H1 (cell line): ENCODE measurements around the gene CTBP2.

Source experiments
- CHD1 ChIP-seq: IDR thresholded peaks from 2 replicates; pipeline ENCODE4 v1.6.1; 2012; ENCODE audit warnings: low read depth, low read length, improper control_type of control experiment
- CREB1 ChIP-seq: IDR thresholded peaks from 2 replicates; pipeline ENCODE4 v1.6.1; 2012; ENCODE audit warnings: inconsistent platforms
- EP300 ChIP-seq, 2 experiments: IDR thresholded peaks; 1 replicate in 1 of 2; 2 replicates in 1 of 2; pipeline ENCODE4 v1.6.1; 2011 to 2012; ENCODE audit warnings: low read depth in 2 of 2, low read length in 2 of 2, mild to moderate bottlenecking in 2 of 2, borderline replicate concordance in 1 of 2, inconsistent platforms in 1 of 2, moderate library complexity in 1 of 2
- EZH2 ChIP-seq: fragments of 200-600 bp; sonication (generic); IDR thresholded peaks from 2 replicates; pipeline ENCODE4 v1.7.1; 2012; ENCODE audit warnings: low read depth, mild to moderate bottlenecking, moderate library complexity, low read length, inconsistent platforms; ENCODE audit not compliant: severe bottlenecking
- POLR2A ChIP-seq, 2 experiments: IDR thresholded peaks; 1 replicate in 1 of 2; 2 replicates in 1 of 2; pipeline ENCODE4 v1.6.1; 2011; ENCODE audit warnings: low read depth in 2 of 2, low read length in 2 of 2, mild to moderate bottlenecking in 2 of 2; ENCODE audit errors: control extremely low read depth in 1 of 2
- POLR2AphosphoS5 ChIP-seq: IDR thresholded peaks from 2 replicates; pipeline ENCODE4 v1.6.1; 2011; ENCODE audit warnings: low read depth, low read length
- RFX5 ChIP-seq: IDR thresholded peaks from 2 replicates; pipeline ENCODE4 v1.6.1; 2011; ENCODE audit warnings: low read depth, low read length, improper control_type of control experiment, borderline replicate concordance
- SUZ12 ChIP-seq: fragments of 200-600 bp; sonication (generic); IDR thresholded peaks from 2 replicates; pipeline ENCODE4 v1.6.1; 2012; ENCODE audit warnings: mild to moderate bottlenecking, inconsistent platforms, low read length, moderate library complexity, mixed read lengths
- TCF12 ChIP-seq: IDR thresholded peaks from 2 replicates; pipeline ENCODE4 v1.6.1; 2011; ENCODE audit warnings: low read depth, mild to moderate bottlenecking, low read length
- TF ChIP-seq, protein P1 (sequence below): IDR thresholded peaks from 2 replicates; pipeline ENCODE4 v1.6.1; 2012; ENCODE audit warnings: inconsistent platforms
- TF ChIP-seq, protein P2 (sequence below), 3 experiments: IDR thresholded peaks; 1 replicate in 2 of 3; 2 replicates in 1 of 3; pipeline versions ENCODE4 v1.5.1 to v1.6.1; 2011; ENCODE audit warnings: low read length in 3 of 3, mild to moderate bottlenecking in 3 of 3, inconsistent platforms in 2 of 3, low read depth in 1 of 3, moderate library complexity in 1 of 3; ENCODE audit not compliant: insufficient read depth in 1 of 3; ENCODE audit errors: control extremely low read depth in 1 of 3

DNA sequence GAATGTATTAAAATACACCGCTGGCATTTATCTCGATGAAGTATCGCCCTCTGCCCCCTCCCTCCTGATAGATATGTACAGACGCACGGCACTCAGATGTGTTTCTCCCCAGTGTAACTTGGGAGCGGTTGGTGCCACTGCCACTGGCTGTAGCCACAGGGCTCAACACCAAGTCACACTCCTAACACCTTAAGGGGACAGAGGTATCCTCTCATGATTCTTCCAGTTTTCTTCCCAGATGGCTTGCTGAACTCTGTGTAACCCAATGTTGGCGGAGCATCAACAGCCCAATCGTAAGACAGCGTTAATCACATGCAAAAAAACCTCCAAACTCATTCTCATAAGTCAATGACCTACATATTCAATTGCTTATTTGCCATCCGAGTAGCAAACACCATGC lies 35.5 kb downstream of the CTBP2 start:
- TF ChIP-seq POLR2AphosphoS5 (no peak), EZH2 (no peak), RFX5 (no peak), POLR2A (IDR thresholded peaks at IDR 0.05; ENCODE audit: control extremely low read depth in 1 of 2, low read depth in 2 of 2, low read length in 2 of 2) (no peak), CREB1 (no peak), EP300 (IDR thresholded peaks at IDR 0.05; ENCODE audit: borderline replicate concordance in 1 of 2, low read depth in 2 of 2, low read length in 2 of 2) (no peak), TCF12 (no peak), SUZ12 (no peak), CHD1 (no peak)
- TF ChIP-seq, protein P1, sequence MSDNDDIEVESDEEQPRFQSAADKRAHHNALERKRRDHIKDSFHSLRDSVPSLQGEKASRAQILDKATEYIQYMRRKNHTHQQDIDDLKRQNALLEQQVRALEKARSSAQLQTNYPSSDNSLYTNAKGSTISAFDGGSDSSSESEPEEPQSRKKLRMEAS = no peak
- TF ChIP-seq, protein P2, sequence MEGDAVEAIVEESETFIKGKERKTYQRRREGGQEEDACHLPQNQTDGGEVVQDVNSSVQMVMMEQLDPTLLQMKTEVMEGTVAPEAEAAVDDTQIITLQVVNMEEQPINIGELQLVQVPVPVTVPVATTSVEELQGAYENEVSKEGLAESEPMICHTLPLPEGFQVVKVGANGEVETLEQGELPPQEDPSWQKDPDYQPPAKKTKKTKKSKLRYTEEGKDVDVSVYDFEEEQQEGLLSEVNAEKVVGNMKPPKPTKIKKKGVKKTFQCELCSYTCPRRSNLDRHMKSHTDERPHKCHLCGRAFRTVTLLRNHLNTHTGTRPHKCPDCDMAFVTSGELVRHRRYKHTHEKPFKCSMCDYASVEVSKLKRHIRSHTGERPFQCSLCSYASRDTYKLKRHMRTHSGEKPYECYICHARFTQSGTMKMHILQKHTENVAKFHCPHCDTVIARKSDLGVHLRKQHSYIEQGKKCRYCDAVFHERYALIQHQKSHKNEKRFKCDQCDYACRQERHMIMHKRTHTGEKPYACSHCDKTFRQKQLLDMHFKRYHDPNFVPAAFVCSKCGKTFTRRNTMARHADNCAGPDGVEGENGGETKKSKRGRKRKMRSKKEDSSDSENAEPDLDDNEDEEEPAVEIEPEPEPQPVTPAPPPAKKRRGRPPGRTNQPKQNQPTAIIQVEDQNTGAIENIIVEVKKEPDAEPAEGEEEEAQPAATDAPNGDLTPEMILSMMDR (IDR thresholded peaks at IDR 0.05; ENCODE audit: control extremely low read depth in 1 of 3, insufficient read depth in 1 of 3, low read depth in 1 of 3, low read length in 3 of 3) = no peak
